Measurements from ENCODE around the gene AKR7A2.
A peak's percentile ranks its signal among the peaks of the same experiment; 100 is the strongest.

AKR7A2 gene

DNA sequence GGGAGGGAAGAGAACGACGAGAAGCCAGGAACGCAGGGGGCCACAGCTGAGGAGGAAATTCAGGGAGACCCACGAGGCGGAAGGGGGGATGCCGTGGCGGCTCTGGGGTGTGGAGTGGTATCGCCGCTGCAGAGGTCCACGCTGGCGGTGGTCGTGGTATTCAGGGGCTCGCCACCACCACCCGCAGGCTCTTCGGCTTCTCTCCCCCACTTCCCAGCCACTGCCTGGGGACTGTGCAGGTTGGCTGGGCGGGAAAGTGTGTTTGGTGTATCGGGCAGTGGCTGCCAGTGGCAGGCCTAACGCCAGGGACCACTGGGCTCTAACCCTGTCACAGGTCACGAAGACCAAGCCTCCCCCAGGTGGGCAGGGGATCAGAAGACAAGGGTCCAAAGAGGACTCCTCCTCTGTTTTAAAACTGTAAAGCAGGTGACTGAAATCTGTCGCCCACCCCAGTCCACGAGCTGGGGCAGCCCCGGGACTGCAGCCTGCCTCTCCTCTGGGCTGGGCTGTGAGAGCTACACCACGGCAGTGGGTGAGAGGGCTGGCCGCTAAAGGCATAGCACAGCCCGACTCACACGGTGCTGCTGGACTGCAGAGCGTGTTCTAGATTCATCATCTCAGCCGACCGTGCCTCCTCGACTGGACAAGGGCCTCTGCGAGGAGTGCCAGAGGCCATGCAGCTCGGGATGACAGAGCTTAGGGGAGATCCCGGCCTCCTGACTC lies 31.1 kb upstream of the AKR7A2 start:
- no peak for DNase-seq

DNA sequence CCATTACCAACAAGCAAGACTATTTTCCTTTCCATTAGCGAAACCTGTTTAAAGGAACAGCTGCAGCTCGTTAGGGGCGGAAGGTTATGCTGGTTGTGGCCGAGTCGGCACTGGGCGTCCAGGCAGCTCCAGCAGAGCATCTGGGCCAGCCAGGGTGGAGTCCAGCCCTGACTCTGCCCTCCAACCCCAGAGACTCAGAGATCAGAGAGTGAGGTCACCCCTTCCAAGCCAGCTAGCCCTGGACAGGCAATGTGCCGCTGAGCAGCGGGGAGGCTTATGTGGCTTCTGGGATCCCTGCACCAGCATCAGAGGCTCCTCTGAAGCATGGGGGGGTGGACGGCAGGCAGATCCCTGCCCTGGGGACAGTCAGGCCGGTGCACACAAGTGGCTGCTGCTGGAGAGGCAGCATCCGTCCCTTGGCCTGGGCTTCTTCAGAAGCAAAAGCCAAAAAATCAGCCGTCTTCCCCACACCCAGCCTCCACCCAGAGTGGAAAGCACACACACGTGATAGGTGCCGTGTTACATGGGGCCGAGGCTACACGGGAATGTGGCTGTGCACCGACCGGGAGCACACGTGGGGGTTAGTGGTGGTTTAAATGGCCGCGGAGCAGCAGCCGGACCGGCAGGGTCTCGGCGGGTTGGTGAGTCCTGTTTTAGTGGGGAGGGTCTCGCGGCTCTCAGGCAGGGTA lies 30.3 kb upstream of the AKR7A2 start:
- DNase-seq, result no peak

- DNase-seq, result peak; percentile 63
These were observed 29.5 kb upstream of the AKR7A2 start for GRCh38 chr1:19341201-19342061.

GRCh38 chr1:19340387-19340937 lies 28.5 kb upstream of the AKR7A2 start:
- DNase-seq, result no peak

DNA sequence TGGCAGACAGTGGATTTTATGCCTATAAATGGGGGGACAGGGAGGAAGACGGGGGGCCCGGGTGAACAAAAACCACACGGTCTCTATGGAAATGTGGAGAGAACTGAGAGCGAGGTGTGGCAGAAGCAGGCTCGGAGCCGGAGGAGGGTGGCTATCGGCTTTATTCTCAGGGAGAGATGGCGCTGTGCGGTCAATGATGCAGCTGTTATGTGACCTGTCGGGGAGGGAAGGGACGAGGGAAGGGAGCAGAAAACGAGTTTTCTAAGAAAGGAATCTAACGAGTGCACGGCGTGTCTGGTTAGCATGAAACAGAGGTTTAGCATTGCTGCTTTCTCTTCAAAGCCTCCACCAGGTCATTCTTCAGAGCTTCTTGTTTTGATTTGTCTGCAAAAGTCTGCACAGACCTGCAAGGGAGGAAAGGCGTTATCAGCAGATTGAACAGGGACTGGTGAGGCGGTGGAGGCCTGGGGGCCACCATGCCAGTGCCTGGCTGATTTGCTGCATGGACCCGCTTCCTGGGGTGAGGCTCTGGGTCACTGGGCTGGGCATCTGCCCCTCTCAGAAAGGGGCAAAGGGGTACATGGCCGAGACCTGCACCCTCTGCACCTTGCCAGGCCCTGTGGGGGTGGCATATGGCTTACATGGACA lies 27.4 kb upstream of the AKR7A2 start:
- DNase-seq, result no peak

- DNase-seq, result peak; percentile 35
These were observed 26.4 kb upstream of the AKR7A2 start for GRCh38 chr1:19338323-19338762.

DNA sequence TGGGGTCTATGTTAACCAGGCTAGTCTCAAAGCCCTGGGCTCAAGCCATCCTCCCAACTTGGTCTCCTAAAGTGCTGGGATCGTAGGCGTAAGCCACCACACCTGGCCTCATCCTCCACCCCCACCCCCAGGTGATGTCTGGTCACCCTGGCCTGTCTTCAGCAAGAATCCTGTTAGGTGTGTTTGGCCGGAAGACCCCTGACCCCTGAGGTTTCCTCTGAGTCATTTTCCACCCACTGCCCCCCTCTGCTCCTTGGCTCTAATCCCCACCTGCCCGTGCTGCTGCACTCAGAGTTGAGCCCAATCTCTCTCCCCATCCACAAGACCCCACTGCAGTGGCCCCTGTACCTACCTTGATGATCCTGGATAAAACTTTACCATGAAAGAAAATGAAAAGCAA lies 25.3 kb upstream of the AKR7A2 start:
- no peak for DNase-seq

DNA sequence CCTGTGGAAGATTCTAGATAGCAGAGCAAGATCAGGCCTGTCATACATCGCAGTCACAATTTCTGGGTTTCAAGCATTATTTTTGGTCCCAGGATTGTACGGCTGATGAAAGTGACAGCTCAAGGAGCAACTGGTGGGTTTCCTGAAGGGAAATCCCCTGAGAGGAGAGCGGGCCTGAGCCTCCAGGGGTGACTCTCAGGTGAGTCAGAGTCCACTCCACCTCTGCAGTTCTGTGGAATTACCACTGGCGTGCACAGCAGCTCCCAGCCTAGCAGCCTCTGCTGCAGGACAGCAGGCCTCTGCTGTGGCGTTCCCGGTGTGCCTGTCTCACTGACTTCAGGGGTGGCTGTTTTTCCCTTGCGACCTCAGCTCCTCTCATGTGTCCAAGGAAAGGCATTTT lies 24.6 kb upstream of the AKR7A2 start:
- DNase-seq, result peak; percentile 33

GRCh38 chr1:19333587-19334354 lies 21.8 kb upstream of the AKR7A2 start:
- peak; percentile 23 for DNase-seq

- DNase-seq, result no peak
These were observed 20.9 kb upstream of the AKR7A2 start for GRCh38 chr1:19332832-19333231.

DNA sequence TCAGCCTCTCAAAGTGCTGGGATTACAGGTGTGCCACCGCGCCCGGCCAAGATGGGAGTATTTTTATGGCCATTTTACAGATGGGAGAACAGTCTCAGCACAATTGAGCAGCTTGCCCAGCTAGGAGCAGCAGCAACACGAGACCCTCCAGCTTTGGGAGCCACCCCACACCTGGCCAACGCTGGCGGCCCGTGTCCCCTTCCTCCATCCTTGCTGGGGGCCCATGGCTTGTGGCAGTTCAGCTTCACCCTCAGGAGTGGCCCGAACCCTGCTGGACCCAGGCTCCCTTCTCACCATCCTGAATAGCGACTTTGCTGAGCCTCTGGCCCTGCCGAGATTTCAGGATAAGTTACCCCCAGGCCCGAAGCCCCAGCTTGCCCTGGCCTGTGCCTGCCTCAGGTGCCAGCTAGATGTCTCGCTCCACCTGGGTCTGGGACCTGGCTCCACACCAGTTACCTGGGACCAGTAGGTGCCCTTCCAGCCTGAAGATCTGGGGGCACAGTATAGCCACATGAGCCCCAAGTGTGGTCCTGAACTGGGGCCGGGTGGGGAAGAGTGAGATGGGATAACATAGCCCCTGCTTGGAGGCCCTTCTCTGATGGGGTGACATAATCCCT lies 19.4 kb upstream of the AKR7A2 start:
- DNase-seq, result no peak

DNA sequence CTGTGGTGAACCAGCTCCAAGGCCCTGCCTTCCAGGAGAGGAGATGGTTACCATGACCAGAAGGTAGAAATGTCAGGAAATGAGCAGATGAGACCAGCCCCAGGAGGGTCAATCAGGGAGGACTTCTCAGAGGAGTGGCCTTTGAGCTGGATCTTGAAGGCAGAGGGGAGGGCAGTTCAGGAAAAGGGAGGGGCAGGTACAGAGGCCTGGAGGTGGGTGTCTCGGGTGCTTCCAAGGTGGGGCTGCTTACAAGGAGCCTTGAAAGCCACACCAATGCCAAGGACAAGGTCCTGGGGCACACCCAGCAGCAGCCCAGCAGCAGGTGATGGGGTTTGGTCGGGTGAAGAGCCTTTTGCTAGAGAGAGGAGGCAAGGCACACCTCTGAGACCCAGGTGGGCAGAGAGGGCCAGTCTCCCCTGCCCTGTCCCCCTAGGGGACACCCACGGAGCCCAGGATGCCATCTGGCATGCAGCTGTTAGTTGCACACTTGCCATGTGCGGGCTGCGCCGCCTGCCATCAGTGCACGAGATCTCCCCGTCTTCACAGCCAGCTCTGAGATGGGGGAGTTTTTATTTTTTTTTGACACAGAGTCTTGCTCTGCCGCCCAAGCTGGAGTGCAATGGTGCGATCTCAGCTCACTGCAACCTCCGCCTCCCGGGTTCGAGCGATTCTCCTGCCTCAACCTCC lies 18.6 kb upstream of the AKR7A2 start:
- DNase-seq, result no peak

DNA sequence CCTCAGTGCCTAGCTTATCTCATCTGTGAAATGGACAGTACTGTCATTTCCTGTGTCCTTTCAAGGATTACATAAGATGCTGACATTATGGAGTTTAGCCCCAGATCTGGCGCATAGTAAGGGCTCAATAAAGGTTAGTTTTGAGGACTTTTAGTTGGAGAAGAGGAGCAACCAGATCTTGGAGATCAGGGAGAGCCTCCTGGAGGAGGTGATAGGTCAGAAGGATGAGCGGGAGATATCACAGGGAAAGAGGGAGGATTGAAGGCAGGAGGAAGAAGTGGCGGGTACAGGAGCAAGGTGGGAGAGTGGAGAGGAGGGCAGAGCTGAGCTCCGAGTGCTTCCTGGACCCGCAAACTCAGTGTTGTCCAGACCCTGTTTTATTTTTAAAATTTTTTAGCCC lies 17.7 kb upstream of the AKR7A2 start:
- no peak for DNase-seq

- DNase-seq, result no peak
These were observed 17.2 kb upstream of the AKR7A2 start for GRCh38 chr1:19329188-19329587.

DNA sequence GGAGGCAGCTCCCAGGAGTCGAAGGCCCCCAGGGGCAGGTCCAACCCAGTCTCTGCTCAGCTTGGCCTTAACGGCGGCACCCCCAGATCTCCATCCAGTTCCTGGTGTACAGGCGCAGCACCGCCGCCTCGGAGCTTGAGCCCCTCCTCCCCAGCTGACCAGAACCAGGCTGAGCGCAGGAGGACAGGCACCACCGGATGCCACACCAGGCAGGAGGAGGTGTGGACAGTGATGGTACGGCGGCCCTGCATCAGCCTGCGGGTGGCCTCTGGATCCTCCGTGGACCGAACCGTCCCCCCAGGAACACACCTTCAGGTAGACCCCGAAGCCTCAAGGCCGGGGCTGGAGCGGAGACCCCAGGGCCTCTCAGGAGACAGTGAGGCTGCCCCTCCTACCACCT lies 16.5 kb upstream of the AKR7A2 start:
- no peak for DNase-seq

DNA sequence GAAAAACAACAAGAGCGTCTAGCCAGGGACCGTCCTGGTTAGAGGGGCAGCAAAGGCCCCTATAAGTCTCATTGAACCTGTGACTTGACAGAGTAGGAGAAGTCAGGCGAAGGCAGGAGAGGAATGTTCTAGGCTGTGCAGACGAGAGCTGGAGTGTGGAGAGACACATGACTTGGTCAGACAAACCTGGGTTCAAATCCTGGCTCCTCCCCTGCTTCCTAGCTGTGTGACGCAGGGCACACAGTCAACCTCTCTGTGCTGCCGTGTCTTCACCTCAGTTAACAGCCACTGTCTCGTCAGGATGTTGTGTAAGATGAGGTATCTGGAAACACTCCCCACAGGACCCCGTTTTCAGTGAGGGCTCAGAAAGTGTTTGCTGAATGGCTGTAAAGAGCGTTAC lies 15.8 kb upstream of the AKR7A2 start:
- DNase-seq, result no peak

GRCh38 chr1:19327301-19327700 lies 15.4 kb upstream of the AKR7A2 start:
- no peak for DNase-seq

- no peak for DNase-seq
These were observed 14.8 kb upstream of the AKR7A2 start for GRCh38 chr1:19326748-19327065.

DNA sequence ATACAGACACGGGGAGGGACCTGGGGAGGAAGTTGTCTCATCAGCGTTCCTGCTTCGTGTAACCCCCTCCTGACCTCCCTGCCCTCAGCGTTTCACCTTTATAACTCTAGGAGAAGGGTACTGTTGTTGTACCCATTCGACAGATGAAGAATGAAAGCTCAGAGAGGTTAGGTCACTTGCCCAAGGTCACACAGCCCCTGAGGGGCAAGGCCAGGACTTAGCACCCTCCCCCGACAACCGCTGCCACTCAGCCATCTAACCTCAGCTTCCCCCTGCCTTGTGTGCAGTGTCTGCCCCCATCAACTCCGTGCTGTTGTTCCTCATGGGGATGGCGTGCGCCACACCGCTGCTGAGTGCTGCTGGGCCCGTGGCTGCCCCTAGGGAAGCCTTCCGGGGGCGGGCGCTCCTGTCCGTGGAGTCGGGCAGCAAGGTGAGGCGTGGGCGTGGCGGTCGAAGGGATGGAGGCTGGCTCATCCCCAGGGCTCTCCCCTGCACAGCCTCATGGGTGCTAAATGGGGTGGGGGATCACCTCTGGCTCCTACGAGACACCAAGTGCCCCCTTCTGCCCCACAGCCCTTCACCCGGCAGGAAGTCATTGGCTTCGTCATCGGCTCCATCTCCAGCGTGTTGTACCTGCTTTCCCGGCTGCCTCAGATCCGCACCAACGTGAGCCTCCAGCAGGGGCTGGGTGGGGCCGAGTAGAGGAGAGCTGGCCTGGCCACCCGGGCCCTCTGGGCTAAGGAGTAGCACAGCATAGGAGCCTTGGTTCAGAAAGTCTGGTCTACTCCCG lies 14.2 kb upstream of the AKR7A2 start:
- DNase-seq, result no peak

- no peak for DNase-seq
These were observed 13.5 kb upstream of the AKR7A2 start for GRCh38 chr1:19325368-19325957.

All from fibroblast of skin of right biceps (primary cell).